ENCODE data around the gene ETV6.
A peak's percentile ranks its signal among the peaks of the same experiment; 100 is the strongest.
"Not testable (repeated sequence)": the region's sequence is repeated elsewhere in the genome, so short reads cannot be mapped to it uniquely, and the experiment has no call there.

Gene ETV6

DNA sequence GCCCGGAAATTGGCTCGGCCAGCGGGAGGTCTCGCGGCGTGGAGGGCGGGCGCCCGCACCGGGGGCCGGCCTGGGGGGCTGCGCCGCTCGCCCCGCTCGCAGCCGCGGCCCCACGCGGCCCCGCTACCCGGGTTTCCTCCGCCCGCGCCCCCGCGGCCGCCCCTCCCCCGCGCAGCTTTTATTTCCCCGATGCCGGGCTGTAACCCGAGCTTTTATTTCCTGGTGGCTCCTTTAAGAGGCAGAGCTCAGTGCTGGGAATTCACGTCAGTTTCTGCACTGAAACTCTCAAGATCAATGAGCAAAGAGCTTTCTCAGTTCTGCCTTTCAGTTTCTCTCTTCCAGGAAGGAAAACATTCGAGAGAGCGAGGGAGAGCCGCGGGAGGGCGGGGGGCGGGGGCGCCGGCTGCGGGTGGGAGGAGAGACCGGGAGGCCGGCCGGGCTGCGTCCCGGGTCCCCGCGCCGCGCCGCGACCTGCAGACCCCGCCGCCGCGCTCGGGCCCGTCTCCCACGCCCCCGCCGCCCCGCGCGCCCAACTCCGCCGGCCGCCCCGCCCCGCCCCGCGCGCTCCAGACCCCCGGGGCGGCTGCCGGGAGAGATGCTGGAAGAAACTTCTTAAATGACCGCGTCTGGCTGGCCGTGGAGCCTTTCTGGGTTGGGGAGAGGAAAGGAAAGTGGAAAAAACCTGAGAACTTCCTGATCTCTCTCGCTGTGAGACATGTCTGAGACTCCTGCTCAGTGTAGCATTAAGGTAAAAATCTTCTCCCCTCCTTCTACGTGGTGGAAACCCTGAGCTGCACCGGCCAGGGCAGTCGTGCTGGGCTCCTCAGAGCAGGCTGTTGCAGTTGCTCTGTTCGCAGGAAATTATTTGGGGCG lies at the start of gene ETV6:
Gene ETV6 (plus strand): TSS at position 262 of the 873 bp plus-strand sequence. CDS start 454 bp downstream, at position 716.
- peak; percentile 34 for DNase-seq (ENCODE audit: low spot score)

DNA sequence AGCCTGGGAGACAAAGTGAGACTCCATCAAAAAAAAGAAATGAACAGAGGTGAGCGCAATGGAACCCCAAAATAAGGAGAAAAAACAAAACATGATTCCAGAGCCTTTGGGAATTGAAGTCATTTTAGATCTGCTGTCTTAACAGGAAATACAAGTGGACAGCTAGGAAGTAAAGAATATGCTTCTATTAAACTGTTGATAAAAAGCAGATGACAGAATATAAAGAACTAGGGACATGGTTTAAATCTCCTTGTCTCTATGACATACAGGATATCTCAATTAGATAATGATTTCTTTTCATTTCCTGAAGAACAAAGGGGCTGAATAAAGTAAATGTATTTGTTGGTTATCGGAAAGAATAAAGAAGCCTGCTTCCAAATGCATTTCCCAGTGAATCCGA lies 49.3 kb upstream of the ETV6 start:
- no peak for DNase-seq (ENCODE audit: low spot score)

DNA sequence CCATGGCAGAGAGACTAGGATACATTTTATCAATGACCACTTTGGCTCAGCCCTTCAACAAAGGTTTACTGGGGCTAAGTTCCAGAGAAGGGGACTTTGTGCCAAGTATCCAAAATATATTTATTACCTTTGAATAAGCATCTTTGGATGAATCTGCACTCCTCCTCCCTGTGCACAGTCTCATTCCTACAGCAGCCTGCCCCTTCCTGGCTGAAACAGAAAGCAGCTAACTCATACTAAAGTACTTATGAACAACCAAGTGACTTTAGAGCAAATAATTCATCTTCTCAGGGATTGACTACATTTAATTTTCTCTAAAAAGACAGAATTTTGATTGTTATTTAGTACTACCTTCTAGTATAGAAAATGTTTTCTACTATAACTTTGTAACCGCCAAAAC lies 47.8 kb upstream of the ETV6 start:
- no peak for DNase-seq (ENCODE audit: low spot score)

DNA sequence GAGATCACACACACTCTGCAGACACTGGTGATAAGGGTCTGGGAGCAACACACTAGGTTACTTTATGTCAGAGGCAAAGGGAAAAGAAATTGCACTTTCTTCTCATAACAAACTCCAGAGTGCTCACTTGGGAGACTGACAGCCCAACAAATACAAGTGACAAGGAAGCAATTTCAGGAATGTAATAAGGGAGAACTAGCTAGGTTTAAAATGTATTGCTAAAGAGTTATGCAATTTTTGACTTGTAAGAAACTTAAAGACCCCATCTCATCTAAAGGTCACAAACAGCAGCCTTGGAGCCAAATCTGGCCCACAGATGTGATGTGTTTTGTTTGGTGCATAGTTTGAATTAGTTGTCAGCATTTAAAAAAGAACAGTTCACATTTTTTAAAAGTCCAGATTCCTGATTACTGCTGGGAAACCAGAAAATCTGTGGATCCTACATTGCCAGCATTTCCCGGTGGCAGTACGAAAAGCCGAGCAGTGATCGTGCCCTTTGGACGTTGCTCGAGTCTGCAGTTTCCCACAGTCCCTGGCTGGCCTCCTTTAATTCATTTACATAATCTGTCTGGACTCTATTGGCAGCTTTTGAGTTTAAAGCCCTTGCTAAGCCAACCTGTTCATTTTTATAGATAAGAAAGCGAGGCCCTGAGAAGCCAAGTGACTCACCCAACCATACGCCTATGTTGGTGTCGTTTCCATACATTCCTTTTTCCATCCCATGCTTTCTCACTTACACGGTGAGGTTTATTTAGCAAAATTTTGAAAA lies 42.0 kb upstream of the ETV6 start:
- no peak for DNase-seq (ENCODE audit: low spot score)

DNA sequence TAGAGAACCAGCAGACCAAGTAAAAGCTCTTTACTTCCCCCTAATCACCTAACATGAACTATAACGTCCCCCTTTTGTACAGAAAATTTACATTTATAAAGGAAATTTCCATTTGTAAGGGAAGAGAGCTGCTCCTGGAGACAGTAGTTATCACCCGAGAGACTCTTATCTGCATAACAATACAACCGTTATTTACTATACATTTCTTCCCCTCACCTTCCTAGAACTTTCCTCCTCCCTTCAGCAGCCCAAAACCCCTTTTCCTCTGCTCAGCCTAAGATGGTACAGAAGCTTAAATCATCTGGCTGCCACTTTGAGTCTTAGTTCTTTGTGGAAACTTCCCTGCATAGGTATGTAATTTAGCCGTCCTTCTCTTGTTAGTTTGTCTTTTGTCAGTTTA lies 40.4 kb upstream of the ETV6 start:
- DNase-seq (ENCODE audit: low spot score) = no peak

DNA sequence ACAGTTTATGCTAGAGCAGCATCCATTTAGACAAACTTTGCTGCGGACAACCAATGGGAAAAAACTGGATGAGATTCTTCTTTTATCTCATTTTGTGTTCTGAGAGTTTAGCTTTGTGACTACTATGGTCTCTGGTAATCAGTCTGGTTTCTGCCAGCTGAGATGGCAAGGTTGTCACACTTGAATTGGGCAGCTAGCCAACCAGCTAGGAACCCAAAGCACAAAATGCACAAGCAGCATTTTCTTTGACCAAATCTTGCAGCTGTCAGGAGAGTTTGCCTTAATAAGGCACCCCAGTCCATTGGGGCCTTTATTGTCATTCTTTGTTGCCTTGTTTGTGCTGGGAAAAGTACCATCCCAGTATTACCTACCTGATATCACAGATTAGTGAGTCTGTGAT lies 34.0 kb upstream of the ETV6 start:
- no peak for DNase-seq (ENCODE audit: low spot score)

DNA sequence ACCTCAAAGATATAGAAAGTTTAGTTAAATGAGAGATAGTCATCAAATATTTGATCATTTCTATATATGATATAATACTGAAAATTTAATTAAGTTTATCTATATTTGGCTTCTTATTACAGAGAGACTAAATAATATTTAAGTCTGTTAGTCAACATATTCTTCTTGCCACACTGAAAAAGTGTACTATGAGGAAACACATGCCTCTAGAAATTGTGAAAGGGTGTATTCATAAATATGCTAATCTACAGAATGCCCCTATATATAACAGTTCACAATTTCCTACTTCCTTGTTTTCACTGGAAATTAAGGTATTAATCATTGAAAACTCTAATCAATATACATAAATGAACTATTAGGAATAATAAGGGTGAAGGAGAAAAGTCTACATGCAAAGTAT lies 31.4 kb upstream of the ETV6 start:
- no peak for DNase-seq (ENCODE audit: low spot score)

DNA sequence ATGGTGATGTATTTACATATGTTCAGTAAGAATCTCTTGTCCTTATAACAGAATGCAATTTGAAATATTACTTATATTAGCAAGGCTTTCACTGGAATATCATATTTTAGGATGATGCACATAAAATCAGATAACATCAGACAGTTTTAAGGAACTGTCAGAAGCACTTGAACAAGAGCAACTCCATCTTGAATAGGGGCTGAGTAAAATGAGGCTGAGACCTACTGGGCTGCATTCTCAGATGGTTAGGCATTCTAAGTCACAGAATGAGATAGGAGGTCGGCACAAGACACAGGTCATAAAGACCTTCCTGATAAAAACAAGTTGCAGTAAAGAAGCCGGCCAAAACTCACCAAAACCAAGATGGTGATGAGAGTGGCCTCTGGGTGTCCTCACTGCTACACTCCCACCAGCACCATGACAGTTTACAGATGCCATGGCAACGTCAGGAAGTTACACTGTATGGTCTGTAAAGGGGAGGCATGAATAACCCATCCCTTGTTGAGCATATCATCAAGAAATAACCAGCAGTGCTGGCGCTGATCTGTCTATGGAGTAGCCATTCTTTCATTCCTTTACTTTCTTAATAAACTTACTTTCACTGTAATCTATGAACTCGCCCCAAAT lies 27.6 kb upstream of the ETV6 start:
- DNase-seq (ENCODE audit: low spot score) = no peak

DNA sequence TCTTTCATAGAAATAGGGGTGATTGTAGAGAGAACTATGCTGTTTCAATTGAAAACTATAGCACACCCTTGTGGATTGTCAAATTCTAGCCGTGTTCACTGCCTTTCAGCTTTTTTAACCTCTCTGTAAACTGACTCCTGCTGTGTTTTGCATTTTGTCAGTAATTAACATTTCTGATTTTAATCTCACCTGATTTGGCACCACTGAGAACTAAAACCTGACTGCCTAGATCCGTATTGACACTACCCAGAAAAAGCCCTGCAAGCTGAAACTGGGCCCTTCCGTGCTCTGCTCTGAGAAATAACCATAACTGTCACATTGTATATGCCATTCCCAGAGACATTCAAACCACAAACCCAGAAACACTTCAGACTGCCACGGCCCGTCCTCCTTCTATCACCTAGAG lies 26.6 kb upstream of the ETV6 start:
- no peak for DNase-seq (ENCODE audit: low spot score)

DNA sequence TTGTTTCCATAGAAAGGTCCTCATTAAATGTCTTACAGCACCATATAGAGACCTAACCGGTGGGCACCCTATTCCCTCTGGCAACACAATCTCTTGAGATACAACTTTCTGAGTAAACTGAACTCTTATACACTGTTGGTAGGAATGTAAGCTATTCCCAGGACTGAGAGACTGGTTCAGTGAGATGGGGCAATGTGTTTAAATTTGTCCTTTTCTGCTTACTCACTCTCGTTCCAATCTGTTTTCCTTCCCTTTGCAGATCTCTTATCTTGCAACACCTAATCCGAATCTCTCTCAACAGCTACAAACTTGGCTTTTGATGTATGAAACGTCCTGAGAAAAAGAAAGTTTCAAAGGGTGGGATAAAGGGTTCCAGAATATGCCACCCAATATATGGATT lies 26.1 kb upstream of the ETV6 start:
- no peak for DNase-seq (ENCODE audit: low spot score)

DNA sequence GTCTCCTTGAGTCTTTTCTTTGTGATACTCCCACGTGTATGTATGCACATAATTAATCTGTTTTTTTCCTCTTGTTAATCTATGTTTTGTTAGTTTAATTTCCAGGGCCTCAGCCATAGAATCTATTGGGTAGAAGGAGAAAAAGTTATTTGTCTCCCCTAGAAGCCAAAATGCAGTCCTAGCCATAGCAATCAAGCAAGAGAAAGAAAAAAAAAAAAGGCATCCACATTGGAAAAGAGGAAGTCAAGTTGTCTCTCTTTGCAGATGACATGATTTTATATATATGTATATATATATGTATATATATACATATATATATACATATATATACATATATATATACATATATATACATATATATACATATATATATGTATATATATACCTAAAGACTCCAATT lies 25.4 kb upstream of the ETV6 start:
- DNase-seq (ENCODE audit: low spot score) = no peak

DNA sequence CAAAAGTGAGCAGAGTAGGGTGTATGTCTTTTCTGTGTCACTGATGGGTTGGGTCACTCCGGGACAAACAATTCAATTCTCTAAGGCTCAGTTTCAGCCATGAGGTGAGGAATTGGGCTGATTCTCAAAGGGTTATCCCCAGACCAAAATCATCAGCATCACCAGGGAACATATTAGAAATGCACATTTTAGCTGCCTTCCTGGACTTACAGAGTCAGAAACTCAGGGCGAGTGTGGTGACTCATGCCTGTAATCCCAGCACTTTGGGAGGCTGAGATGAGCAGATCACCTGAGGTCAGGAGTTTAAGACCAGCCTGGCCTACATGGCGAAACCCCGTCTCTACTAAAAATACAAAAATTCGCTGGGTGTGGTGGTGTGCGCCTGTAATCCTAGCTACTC lies 21.8 kb upstream of the ETV6 start:
- DNase-seq (ENCODE audit: low spot score) = not testable (repeated sequence)

DNA sequence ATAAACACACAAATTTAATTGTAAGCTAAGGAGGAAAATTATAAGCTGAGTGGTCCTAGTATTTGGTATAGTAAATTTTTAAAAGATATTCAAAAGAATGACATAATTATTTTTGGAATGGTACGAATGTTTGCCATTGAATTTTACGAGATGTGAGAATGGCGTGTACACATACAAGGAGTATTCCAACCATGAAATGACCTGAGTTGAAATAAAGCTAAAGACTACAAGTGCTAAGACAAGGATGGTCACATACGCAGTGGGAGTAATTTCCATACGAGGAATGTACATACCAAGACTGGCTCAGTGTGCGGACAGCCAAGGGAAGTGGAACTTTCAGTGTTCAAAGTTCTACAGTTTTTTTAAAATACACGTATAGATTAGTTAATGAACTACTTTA lies 21.1 kb upstream of the ETV6 start:
- DNase-seq (ENCODE audit: low spot score) = no peak

DNA sequence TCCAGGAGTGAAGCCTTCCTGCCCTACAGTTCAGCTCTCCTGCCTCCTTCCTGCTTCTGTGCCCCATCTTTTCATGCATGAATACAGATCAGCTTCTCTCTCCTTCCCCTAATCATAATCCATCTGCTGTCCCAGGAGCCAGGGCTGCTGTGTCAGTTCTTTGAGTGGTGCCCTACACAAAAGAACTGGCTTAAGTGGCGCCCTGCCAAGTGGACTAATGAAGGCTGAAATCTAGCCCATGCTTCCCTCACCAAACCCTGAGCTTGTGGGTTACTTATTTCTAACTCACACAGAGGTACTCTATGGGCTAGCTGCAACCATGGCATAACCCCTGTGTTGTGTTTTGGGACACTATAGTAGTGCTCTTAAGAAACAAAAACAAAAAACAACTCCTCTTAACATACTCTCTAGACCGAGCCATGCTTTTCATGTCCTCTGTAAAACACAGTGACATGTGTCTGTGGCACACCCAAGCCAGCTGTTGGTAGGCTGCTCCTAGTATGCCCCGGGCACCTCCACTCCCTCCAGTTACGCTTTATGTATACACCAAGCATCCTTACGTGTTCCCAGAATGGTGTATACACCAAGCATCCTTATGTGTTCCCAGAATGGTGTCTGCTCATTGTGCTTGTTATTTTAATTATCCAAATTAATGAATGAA lies 19.3 kb upstream of the ETV6 start:
- DNase-seq (ENCODE audit: low spot score) = no peak

DNA sequence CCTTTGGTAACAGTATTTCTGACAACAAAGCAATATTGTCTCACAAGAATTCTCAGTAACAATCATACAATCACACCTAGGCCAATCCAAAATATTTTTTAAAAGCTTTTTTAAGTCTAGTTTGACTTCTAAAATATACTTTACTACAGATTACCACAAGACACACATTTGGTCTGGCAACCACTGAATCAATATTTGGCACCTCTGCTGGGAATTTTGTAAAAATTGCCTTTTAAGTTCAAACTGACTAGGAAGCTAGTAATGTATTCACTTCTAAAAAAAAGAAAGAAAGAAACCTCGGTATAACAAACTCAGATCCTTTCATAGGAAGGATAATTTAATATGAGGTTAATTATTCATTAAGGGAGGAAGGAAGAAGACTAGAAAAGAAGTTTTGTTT lies 18.2 kb upstream of the ETV6 start:
- no peak for DNase-seq (ENCODE audit: low spot score)

DNA sequence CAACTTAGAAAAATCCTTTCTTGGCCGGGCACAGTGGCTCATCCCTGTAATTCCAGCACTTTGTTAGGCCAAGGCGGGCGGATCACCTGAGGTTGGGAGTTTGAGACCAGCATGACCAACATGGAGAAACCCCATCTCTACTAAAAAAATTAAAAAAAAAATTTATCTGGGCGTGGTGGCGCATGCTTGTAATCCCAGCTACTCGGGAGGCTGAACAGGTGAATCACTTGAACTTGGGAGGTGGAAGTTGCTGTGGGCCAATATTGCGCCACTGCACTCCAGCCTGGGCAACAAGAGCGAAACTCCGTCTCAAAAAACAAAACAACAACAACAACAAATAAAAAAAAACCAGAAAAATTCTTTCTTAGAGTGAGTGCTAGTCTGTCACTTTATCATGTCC lies 17.6 kb upstream of the ETV6 start:
- not testable (repeated sequence) for DNase-seq (ENCODE audit: low spot score)

DNA sequence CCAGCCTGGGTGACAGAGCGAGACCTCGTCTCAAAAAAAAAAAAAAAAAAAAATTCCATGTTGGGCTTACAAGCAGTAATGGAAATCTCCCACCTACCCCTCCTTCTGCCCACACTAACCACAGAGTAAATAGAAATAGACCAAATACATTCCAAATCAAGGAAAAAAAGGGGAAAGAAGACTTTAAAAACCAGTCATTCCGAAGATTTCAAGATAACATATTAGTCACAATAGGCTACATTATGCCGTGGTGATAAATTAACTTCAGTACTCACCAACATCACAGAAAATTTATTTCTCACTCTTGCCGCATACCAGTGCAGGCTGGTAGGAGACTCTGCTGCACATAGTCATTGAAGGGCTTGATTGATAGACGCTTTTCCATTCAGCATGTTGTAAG lies 15.5 kb upstream of the ETV6 start:
- DNase-seq (ENCODE audit: low spot score) = no peak

DNA sequence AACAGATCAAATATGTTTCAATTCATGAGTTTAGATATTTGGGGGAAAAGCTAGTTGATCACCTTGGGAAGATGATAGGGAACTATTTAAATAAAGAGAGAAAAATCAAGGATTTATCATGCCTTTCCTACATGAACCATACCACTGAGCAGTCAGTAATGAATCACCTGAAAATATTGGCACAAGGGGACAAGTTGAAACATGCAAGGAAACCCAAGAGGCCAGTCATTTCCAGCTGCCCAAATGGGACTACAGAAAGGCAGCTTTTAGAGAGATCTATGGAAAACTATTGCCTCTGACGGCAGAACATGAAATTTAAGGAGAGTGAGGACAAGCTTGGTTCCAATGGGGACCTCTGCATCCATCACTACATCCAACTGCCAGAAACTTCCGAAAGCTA lies 14.1 kb upstream of the ETV6 start:
- DNase-seq (ENCODE audit: low spot score) = no peak

DNA sequence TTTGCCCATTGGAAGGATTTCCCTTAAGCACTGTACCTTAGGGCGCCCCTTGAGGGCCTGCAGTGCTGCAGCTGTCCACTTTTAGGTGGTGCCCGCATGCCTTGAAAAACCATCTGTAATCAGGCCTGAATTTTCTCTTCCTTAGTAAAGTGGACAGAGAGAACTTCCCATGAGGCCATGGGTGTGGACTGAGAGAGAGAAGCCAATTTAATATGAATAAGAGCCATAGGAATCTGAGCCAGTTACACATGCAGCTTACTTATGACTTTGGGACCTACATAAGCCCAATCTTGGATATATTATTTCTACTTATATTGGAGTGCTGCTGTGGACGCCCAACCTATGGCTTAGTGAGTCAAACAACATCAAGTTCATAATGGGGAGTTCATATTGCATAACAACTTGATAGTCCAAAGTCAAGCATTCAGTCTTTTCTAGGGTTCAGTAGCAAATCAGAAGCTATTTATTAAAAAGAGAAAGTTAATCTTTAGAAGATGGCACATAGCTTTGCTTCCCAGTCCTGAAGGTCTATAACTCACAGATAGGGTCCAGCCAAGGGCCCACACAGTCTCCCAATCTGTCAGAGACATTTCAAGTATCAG lies 11.1 kb upstream of the ETV6 start:
- DNase-seq (ENCODE audit: low spot score) = no peak

DNA sequence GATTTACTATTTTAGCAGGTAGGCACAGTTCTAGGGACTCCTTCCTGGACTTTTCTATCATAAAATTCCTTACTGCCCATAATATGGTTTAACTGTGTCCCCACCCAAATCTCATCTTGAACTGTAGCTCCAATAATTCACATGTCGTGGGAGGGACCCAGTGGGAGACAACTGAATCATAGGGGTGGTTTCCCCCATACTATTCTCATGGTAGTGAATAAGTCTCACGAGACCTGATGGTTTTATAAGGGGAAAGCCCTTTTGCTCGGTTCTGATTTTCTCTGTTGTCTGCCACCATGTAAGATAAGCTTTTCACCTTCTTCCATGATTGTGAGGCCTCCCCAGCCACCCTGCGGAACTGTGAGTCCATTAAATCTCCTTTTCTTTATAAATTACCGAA lies 10.0 kb upstream of the ETV6 start:
- no peak for DNase-seq (ENCODE audit: low spot score)

DNA sequence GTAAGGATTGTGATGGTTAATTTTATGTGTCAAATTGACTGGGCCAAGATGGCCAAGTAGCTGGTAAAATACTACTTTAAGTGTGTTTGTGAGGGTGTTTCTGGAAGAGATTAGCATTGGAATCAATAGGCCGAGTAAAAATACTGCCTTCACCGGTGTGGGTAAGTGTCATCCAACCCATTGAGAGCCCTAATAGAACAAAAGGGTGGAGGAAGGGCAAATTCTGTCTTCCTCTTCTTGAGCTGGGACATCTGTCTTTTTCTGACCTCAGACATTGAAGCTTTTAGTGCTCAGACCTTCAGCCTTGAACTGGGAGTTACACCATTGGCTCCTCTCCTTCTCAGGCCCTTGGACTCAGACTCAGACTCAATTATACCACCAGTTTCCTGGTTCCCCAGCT lies 8.0 kb upstream of the ETV6 start:
- DNase-seq (ENCODE audit: low spot score) = no peak

DNA sequence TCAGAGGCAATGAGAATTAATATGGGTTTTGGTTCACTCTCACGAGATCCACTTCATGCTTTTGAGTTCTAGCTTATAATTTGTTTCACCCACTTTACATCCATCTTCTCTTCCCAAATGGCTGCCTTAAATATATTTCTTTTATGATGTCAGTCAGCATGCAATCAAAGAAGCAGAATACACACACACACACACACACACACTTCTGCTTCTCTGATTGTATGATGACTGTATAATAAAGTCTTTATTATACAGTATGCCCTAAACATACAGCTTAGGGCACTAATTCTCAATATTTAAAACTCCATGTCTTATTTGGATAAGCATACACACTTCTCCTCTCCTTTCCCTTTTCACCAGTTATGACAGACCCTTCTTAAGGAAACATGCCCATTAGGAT lies 6.7 kb upstream of the ETV6 start:
- no peak for DNase-seq (ENCODE audit: low spot score)
